ENCODE measurements around the gene KCTD15.

DNA sequence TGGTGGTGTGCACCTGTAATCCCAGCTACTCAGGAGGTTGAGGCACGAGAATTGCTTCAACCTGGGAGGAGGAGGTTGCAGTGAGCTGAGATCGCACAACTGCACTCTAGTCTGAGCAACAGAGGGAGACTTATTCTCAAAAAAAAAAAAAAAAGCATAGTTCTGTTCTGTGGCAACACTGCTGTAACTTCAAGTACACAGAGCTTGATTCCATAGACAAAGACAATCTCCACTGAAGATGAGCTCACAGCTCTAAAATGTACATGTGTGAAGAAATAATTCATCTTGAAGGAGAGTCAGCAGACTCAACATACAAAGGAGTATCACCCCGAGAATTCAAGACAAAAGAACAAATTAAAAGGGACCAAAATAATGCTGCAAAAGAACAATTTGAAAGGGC lies 47.8 kb downstream of the KCTD15 start:
- TF ChIP-seq, protein P1, sequence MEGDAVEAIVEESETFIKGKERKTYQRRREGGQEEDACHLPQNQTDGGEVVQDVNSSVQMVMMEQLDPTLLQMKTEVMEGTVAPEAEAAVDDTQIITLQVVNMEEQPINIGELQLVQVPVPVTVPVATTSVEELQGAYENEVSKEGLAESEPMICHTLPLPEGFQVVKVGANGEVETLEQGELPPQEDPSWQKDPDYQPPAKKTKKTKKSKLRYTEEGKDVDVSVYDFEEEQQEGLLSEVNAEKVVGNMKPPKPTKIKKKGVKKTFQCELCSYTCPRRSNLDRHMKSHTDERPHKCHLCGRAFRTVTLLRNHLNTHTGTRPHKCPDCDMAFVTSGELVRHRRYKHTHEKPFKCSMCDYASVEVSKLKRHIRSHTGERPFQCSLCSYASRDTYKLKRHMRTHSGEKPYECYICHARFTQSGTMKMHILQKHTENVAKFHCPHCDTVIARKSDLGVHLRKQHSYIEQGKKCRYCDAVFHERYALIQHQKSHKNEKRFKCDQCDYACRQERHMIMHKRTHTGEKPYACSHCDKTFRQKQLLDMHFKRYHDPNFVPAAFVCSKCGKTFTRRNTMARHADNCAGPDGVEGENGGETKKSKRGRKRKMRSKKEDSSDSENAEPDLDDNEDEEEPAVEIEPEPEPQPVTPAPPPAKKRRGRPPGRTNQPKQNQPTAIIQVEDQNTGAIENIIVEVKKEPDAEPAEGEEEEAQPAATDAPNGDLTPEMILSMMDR (IDR thresholded peaks at IDR 0.05), result no peak
- TF ChIP-seq POLR2A (IDR thresholded peaks at IDR 0.05) (no peak), POLR2AphosphoS5 (IDR thresholded peaks at IDR 0.05) (no peak)

Measured in stomach (tissue), 4 donors.